GM12878 (cell line): ENCODE results near the gene CHRM5.

Source experiments
- MXI1 ChIP-seq: fragments of 150-350 bp; IDR thresholded peaks from 2 replicates; pipeline ENCODE4 v1.6.1; 2011; ENCODE audit warnings: low read depth, mild to moderate bottlenecking, inconsistent platforms, low read length, improper control_type of control experiment
- TF ChIP-seq, protein P1 (sequence below), 3 experiments: IDR thresholded peaks in 2 of 3; conservative IDR thresholded peaks in 1 of 3; 2 replicates each; pipeline ENCODE4 v1.5.1; 2011; ENCODE audit warnings: low read depth in 3 of 3, low read length in 3 of 3, mild to moderate bottlenecking in 3 of 3, control low read depth in 2 of 3, moderate library complexity in 2 of 3, inconsistent platforms in 1 of 3, mixed read lengths in 1 of 3; ENCODE audit not compliant: control insufficient read depth in 2 of 3, insufficient read depth in 1 of 3; ENCODE audit errors: extremely low read depth in 1 of 3

- TF ChIP-seq, protein P1, sequence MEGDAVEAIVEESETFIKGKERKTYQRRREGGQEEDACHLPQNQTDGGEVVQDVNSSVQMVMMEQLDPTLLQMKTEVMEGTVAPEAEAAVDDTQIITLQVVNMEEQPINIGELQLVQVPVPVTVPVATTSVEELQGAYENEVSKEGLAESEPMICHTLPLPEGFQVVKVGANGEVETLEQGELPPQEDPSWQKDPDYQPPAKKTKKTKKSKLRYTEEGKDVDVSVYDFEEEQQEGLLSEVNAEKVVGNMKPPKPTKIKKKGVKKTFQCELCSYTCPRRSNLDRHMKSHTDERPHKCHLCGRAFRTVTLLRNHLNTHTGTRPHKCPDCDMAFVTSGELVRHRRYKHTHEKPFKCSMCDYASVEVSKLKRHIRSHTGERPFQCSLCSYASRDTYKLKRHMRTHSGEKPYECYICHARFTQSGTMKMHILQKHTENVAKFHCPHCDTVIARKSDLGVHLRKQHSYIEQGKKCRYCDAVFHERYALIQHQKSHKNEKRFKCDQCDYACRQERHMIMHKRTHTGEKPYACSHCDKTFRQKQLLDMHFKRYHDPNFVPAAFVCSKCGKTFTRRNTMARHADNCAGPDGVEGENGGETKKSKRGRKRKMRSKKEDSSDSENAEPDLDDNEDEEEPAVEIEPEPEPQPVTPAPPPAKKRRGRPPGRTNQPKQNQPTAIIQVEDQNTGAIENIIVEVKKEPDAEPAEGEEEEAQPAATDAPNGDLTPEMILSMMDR (IDR thresholded peaks at IDR 0.05 in 2 of 3, conservative IDR thresholded peaks at IDR 0.05 in 1 of 3; ENCODE audit: control insufficient read depth in 2 of 3, extremely low read depth in 1 of 3, insufficient read depth in 1 of 3, low read depth in 3 of 3, low read length in 3 of 3) = no peak
- TF ChIP-seq MXI1 = no peak
Observed at GRCh38 chr15:34027606-34028005, 59.3 kb downstream of the CHRM5 start.
